Hepatocyte (in vitro differentiated cells): ENCODE results near the gene CDH4.

Experiments
- CTCF ChIP-seq: fragments of 200-600 bp; sonication (generic); IDR thresholded peaks from 2 replicates; pipeline ENCODE4 v1.5.1; 2016; ENCODE audit warnings: antibody characterized with exemption, mild to moderate bottlenecking; ENCODE audit not compliant: poor library complexity
- EZH2 ChIP-seq: fragments of 200-600 bp; sonication (generic); IDR thresholded peaks from 2 replicates; pipeline ENCODE4 v1.6.1; 2016; ENCODE audit warnings: antibody characterized with exemption, mild to moderate bottlenecking, borderline replicate concordance
- EZH2phosphoT487 ChIP-seq: fragments of 200-600 bp; sonication (generic); IDR thresholded peaks from one replicate; pipeline ENCODE4 v1.6.1; 2018; ENCODE audit warnings: antibody characterized with exemption, mild to moderate bottlenecking, low read depth, moderate library complexity; ENCODE audit not compliant: unreplicated experiment, severe bottlenecking

GRCh38 chr20:61898405-61898804 is 646.3 kb downstream of the CDH4 start:
- TF ChIP-seq EZH2 (no peak), CTCF (no peak), EZH2phosphoT487 (no peak)
